ENCODE results near the gene IDH2.

The IDH2 gene

DNA sequence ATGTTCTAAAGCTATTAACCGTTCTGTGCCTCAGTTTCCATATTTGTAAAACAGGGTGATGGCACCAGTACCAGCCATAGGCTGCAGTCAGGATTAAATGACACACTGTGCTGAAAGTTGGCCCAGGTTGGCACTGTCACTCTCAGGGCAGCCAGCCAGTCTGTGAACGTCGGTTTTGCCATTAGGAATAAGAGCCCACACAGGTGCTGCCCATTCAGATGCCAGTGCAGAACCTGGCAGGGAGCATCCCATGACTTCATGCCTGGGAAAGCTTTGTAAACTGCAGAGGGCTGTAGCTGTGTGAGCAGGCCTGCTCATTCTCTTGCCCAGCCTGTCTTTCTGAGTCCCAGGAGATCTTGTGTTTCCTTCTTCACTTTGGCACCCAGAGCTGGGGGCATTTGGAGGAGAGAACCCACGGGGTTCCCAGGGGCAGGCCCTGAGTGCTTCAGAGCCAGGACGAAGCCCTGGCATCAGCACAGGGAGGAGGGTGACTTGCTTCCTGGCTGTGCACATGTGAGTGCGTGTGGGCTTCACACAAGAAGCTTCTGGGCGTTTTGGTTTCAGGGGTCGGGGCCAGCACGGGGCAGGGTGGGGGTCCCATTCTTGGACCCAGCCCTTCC, 54.2 kb downstream of the IDH2 start:
- Histone ChIP-seq H3K36me3 (ENCODE audit: insufficient read depth) (no peaks in the 10 kb centered on the region), H4K20me1 (ENCODE audit: insufficient read depth) (no peaks in the 10 kb centered on the region), H3K4me2 (peak overlapping the region; percentile 81; the same call in 1 of the 2 replicates), H3K27ac (peak overlapping the region; percentile 85; the same call in 1 of the 2 replicates), H3K4me1 (ENCODE audit: low read depth, poor library complexity, severe bottlenecking) (peaks cover 34% of the 10 kb centered on the region), H3K4me3 (IDR thresholded peaks at IDR 0.05; ENCODE audit: insufficient read depth, low read depth, low read length) (no peak overlapping the region), H2AFZ (ENCODE audit: low read depth) (no peak overlapping the region), H3K79me2 (ENCODE audit: insufficient read depth, low read depth) (peaks cover 8% of the 10 kb centered on the region; the same call in 1 of the 2 replicates), H3K9ac (no peak overlapping the region), H3K27me3 (ENCODE audit: insufficient read depth, low read depth) (no peaks in the 10 kb centered on the region)
- TF ChIP-seq, protein P1, sequence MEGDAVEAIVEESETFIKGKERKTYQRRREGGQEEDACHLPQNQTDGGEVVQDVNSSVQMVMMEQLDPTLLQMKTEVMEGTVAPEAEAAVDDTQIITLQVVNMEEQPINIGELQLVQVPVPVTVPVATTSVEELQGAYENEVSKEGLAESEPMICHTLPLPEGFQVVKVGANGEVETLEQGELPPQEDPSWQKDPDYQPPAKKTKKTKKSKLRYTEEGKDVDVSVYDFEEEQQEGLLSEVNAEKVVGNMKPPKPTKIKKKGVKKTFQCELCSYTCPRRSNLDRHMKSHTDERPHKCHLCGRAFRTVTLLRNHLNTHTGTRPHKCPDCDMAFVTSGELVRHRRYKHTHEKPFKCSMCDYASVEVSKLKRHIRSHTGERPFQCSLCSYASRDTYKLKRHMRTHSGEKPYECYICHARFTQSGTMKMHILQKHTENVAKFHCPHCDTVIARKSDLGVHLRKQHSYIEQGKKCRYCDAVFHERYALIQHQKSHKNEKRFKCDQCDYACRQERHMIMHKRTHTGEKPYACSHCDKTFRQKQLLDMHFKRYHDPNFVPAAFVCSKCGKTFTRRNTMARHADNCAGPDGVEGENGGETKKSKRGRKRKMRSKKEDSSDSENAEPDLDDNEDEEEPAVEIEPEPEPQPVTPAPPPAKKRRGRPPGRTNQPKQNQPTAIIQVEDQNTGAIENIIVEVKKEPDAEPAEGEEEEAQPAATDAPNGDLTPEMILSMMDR (conservative IDR thresholded peaks at IDR 0.05; ENCODE audit: low read depth, low read length): no peak

DNA sequence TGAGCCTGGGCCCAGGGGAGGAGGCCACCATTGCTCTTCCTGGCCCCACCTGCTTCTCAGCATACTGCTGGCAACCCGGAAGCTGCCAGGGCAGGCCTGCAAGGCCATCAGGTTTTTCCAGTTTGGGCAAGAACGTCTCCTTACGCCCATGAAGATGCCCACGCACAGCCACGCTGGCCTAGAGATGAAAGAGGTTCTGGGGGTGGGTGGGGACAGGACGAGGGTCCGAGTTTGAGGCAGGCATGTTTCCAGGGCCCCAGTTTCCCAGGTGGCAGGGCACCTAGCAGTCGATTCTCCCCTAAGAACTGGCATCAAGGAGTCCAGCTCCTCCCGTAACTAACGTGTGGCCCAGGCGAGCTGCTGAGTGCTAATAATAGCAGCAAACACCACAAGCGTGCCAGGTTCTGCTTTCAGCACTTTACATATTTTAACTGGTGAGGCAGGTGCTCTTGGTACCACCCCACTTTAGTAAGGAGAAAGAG, 55.3 kb downstream of the IDH2 start:
- Histone ChIP-seq H3K36me3 (ENCODE audit: insufficient read depth) (no peaks in the 10 kb centered on the region), H3K4me3 (IDR thresholded peaks at IDR 0.05; ENCODE audit: insufficient read depth, low read depth, low read length) (no peak overlapping the region), H3K4me1 (ENCODE audit: low read depth, poor library complexity, severe bottlenecking) (peaks cover 34% of the 10 kb centered on the region), H3K27me3 (ENCODE audit: insufficient read depth, low read depth) (no peaks in the 10 kb centered on the region), H2AFZ (ENCODE audit: low read depth) (peak overlapping the region; percentile 24; the same call in 1 of the 2 replicates), H3K79me2 (ENCODE audit: insufficient read depth, low read depth) (peaks cover 8% of the 10 kb centered on the region; the same call in 1 of the 2 replicates), H3K4me2 (peak overlapping the region; percentile 81), H3K27ac (peak overlapping the region; percentile 85), H3K9ac (peak overlapping the region; percentile 51; the same call in 1 of the 2 replicates), H4K20me1 (ENCODE audit: insufficient read depth) (no peaks in the 10 kb centered on the region)
- TF ChIP-seq, protein P1 (conservative IDR thresholded peaks at IDR 0.05; ENCODE audit: low read depth, low read length): no peak

DNA sequence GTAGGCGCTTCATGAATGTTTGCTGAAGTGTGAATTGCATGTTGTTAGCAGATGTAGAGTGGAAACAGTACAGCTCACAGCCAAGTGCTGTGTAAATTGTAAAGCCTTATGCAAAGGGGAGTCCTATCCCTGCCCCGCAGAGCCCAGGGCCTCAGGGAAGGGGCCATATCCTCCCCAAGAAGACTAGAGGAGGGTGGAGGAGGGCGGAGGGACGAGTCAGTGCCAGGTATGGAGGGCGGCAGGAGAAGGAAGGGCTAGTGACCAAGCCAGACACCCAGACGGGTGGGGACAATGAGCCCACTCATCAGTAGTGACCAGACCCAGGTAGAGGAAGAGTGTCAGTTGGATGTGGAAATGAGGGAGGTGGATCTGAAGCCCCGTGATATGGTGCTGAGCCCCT, 56.0 kb downstream of the IDH2 start:
- H3K4me3 ChIP-seq (IDR thresholded peaks at IDR 0.05; ENCODE audit: insufficient read depth, low read depth, low read length): no peak overlapping the region
- H3K4me1 ChIP-seq (ENCODE audit: low read depth, poor library complexity, severe bottlenecking): peaks cover 38% of the 10 kb centered on the region
- TF ChIP-seq, protein P1 (conservative IDR thresholded peaks at IDR 0.05; ENCODE audit: low read depth, low read length): no peak
- H3K27me3 ChIP-seq (ENCODE audit: insufficient read depth, low read depth): no peaks in the 10 kb centered on the region
- H3K36me3 ChIP-seq (ENCODE audit: insufficient read depth): no peaks in the 10 kb centered on the region
- H3K79me2 ChIP-seq (ENCODE audit: insufficient read depth, low read depth): peaks cover 8% of the 10 kb centered on the region; the same call in 1 of the 2 replicates
- peak overlapping the region; percentile 51; the same call in 1 of the 2 replicates for H3K9ac ChIP-seq
- H3K27ac ChIP-seq: peak overlapping the region; percentile 85
- peak overlapping the region; percentile 81 for H3K4me2 ChIP-seq
- H4K20me1 ChIP-seq (ENCODE audit: insufficient read depth): no peaks in the 10 kb centered on the region
- H2AFZ ChIP-seq (ENCODE audit: low read depth): peak overlapping the region; percentile 24; the same call in 1 of the 2 replicates

DNA sequence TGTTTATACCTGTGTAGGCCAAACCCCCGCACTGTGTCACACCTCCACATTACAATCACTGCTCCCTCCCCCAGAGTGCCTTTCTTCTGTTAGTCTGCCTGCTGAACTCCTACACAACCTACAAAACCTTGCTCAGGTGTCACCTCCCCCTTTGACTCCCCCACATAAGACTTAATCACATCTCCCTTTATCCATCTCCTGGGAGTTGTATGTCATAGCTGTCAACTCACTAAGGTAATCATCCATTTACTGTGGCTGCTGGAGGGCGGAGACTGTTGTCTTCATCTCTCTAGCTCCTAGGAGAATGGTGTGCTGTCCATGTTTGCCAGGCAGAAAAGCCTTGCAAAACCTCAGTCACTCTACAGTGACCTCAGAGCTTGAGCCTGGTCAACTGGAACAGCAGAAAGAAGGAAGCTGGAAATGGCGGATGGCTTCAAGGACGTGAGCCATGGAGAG, 57.3 kb downstream of the IDH2 start:
- H2AFZ ChIP-seq (ENCODE audit: low read depth): no peak overlapping the region
- peaks cover 13% of the 10 kb centered on the region; the same call in 1 of the 2 replicates for H3K79me2 ChIP-seq (ENCODE audit: insufficient read depth, low read depth)
- no peaks in the 10 kb centered on the region for H3K36me3 ChIP-seq (ENCODE audit: insufficient read depth)
- no peak overlapping the region for H3K4me2 ChIP-seq
- H3K4me1 ChIP-seq (ENCODE audit: low read depth, poor library complexity, severe bottlenecking): peaks cover 38% of the 10 kb centered on the region
- H3K4me3 ChIP-seq (IDR thresholded peaks at IDR 0.05; ENCODE audit: insufficient read depth, low read depth, low read length): no peak overlapping the region
- no peaks in the 10 kb centered on the region for H3K27me3 ChIP-seq (ENCODE audit: insufficient read depth, low read depth)
- TF ChIP-seq, protein P1 (conservative IDR thresholded peaks at IDR 0.05; ENCODE audit: low read depth, low read length): no peak
- no peak overlapping the region for H3K27ac ChIP-seq
- H4K20me1 ChIP-seq (ENCODE audit: insufficient read depth): no peaks in the 10 kb centered on the region
- H3K9ac ChIP-seq: no peak overlapping the region
